ENCODE measurements around the gene CARHSP1.

The CARHSP1 gene

DNA sequence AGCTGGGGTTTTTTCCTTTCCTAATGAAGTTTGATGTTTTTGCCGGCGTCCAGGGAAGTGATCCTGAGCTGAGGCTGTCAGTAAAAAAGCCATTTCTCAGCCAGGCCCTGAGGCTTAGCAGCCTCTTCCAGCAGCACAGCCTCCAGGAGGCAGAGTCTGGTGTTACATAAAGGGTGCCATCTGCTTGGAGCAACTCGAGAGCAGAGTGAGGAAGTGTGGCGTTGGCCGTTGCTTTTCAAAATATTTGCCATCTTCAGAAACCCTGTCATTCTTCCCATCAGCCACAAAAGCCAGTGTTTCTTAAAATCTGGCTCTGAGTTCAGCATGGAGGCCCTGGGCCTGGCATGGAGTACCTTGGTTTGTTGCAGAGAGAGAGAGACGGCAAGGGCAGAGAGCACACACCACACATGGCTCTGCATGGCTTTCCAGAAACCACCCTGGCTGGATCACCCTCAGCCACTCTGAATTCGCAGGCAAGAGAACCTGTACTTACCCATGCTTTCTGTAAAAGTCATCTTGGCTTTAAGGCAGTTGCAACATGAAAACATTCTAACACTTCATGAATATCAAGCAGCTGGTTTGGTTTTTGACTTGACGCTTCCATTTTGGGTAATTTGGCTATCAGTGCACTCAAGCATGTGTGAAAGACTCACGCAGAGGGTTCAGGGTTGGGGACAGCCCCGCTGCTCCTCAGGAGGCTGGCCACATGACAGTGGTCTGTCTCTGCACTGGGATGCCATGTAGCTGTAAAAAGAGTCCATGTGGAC, 50.1 kb downstream of the CARHSP1 start:
- no peak overlapping the region for H3K27ac ChIP-seq
- no peak for TF ChIP-seq ZFX (IDR thresholded peaks at IDR 0.05; ENCODE audit: borderline replicate concordance)

DNA sequence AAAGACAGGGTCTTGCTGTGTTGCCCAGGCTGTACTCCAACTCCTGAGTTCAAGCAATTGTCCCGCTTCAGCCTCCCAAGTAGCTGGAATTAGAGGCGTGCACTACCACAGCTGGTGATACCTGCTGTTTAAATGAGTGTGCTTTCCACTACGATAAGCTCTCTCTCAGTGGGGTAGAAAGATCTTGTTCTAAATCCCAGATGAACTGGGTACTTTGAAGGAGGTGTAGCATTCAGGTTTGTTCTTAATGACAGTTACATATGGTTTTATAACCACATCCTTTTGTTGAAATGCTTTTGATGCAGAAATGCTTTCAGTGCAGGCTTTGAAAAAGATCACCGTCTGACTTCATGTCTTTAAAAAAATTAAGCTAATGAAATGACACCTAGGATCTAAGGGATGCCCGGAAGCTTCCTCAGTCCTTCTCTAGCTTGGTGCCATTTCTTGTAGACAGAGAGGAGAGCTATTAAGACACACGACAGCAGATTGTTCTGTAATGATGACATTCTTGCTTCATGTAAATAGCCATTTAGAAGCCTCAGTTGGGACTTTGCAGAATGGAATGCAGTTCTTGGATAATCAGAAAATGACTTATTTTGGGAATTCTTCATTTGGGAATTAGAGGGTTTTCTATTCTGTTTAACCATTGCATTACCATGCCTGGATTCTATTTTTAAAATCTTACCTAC, 51.7 kb downstream of the CARHSP1 start:
- TF ChIP-seq ZFX (IDR thresholded peaks at IDR 0.05; ENCODE audit: borderline replicate concordance) = no peak
- H3K27ac ChIP-seq = no peak overlapping the region

DNA sequence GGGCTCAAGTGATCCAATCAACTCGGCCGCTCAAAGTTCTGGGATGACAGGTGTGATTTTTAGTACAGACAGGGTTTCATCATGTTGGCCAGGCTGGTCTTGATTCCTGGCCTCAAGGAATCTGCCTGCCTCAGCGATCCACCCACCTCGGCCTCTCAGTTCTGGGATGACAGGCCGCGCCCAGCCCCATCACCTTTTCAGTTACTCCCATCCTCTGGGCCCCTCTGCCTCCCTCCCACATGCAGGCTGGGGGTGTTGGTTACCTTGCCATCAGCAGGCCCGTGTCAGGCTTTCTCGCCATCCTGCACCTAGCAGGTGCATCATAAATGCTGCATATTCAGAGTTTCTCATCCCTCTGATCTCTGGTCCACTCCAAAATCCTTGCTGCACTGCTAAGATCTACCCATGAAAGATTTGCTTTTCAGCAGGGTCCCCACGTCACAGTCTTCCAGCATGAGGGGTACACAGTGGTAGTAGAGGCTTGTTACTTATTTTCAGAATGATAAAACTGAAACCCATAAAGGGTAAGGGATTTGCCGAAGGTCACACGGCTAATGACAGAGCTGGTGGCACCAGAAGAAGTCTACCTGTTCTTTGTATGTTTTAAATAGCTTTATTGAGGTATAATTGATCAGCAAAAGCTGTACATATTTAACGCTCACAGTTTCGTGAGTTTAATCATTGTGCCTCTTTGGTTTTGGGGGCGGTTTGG, 54.6 kb downstream of the CARHSP1 start:
- H3K27ac ChIP-seq = no peak overlapping the region
- no peak for TF ChIP-seq ZFX (IDR thresholded peaks at IDR 0.05; ENCODE audit: borderline replicate concordance)
- TF ChIP-seq, protein P1, sequence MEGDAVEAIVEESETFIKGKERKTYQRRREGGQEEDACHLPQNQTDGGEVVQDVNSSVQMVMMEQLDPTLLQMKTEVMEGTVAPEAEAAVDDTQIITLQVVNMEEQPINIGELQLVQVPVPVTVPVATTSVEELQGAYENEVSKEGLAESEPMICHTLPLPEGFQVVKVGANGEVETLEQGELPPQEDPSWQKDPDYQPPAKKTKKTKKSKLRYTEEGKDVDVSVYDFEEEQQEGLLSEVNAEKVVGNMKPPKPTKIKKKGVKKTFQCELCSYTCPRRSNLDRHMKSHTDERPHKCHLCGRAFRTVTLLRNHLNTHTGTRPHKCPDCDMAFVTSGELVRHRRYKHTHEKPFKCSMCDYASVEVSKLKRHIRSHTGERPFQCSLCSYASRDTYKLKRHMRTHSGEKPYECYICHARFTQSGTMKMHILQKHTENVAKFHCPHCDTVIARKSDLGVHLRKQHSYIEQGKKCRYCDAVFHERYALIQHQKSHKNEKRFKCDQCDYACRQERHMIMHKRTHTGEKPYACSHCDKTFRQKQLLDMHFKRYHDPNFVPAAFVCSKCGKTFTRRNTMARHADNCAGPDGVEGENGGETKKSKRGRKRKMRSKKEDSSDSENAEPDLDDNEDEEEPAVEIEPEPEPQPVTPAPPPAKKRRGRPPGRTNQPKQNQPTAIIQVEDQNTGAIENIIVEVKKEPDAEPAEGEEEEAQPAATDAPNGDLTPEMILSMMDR (IDR thresholded peaks at IDR 0.05) = no peak

DNA sequence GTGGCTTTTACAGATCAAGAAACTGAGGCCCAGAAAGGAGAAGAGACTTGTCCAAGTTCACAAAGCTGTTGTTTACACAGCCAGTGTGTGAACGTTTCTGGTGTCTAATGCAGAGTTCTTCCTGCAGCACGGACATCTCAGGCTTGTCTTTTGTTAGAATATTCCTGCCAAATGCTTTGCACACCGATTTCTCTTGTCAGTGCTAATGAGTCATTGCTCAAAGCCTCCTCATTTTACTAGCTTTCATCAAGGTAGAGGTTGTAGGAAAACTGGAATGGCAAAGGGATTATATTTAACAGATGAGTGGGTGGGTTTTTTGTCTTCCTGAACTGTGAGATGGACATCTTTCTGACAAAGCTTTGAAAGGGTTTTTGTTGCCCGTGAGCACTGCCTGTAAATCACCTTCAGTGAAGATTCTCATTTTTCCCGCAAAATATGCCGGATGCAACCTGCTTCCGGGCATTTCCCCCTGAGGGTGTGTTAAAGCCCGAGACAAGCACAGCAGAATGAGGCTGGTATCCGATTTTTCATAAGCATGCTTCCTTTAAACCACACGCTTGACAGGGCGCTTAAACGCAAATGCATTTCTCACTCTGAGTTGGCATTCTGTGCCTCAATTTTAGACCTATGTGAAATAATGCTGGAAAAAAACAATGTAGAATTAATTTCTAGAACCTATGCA, 56.5 kb downstream of the CARHSP1 start:
- H3K27ac ChIP-seq = no peak overlapping the region
- no peak for TF ChIP-seq ZFX (IDR thresholded peaks at IDR 0.05; ENCODE audit: borderline replicate concordance)
- TF ChIP-seq, protein P1 (IDR thresholded peaks at IDR 0.05) = no peak

GRCh38 chr16:8808613-8809353, 60.0 kb downstream of the CARHSP1 start:
- H3K27ac ChIP-seq = no peak overlapping the region
- TF ChIP-seq, protein P1 (IDR thresholded peaks at IDR 0.05) = no peak
- TF ChIP-seq ZFX (IDR thresholded peaks at IDR 0.05; ENCODE audit: borderline replicate concordance) = no peak

GRCh38 chr16:8808009-8808408, 60.8 kb downstream of the CARHSP1 start:
- no peak overlapping the region for H3K27ac ChIP-seq

GRCh38 chr16:8807189-8807588, 61.6 kb downstream of the CARHSP1 start:
- TF ChIP-seq ZFX (IDR thresholded peaks at IDR 0.05; ENCODE audit: borderline replicate concordance) = no peak
- TF ChIP-seq, protein P1 (IDR thresholded peaks at IDR 0.05) = no peak
- H3K27ac ChIP-seq = no peak overlapping the region

More at GRCh38 chr16:8808009-8808408, 60.8 kb downstream of the CARHSP1 start:
- TF ChIP-seq, protein P1 (IDR thresholded peaks at IDR 0.05) = no peak
- no peak for TF ChIP-seq ZFX (IDR thresholded peaks at IDR 0.05; ENCODE audit: borderline replicate concordance)
